ENCODE results near the gene ALPI.

The ALPI gene

GRCh38 chr2:232463701-232464543 lies 8.0 kb downstream of the ALPI start:
- no peak for DNase-seq (ENCODE audit: low spot score)

GRCh38 chr2:232464544-232464885 lies 8.6 kb downstream of the ALPI start:
- DNase-seq (ENCODE audit: low spot score), result no peak

GRCh38 chr2:232465061-232465460 lies 9.1 kb downstream of the ALPI start:
- no peak for DNase-seq (ENCODE audit: low spot score)

DNA sequence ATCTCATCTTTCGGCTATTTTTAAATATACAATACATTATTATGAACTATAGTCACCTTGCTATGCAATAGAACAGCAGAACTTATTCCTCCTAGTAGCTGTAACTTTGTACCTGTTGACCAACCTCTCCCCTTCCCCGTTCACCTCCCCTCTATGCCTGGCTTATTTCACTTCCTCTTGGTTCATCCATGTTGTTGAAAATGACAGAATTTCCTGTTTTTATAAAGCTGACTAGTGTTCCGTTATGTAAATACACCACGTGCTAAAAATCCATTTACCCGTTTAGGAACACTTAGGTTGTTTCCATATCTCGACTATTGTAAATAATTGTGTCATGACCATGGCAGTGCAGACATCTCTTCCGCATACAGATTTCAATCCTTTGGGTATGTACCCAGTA lies 10.3 kb downstream of the ALPI start:
- no peak for DNase-seq (ENCODE audit: low spot score)

DNA sequence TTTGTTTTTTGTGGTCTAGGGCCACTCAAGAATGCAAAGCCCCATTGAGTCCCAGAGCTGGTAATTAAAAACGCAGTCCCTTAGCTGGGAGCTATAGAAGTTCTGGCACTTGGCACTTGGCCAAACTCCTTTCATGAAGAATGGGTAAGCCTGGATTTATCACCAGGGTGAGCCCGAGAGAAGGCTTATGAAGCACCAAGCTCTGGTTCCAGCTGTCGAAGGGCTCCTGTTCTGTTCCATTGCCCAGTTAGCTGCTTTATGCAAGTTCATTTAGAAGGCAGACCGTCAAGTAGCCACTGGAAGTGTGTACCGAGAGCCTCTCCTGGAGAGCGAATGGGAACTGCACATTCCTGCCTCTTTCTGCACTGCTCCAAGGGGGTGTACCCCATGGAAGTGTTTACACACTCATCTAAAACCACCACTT lies 17.5 kb downstream of the ALPI start:
- DNase-seq (ENCODE audit: low spot score), result no peak

- no peak for DNase-seq (ENCODE audit: low spot score)
These were observed 20.1 kb downstream of the ALPI start for GRCh38 chr2:232476045-232476444.

GRCh38 chr2:232476791-232477190 lies 20.8 kb downstream of the ALPI start:
- DNase-seq (ENCODE audit: low spot score), result no peak

- no peak for DNase-seq (ENCODE audit: low spot score)
These were observed 22.0 kb downstream of the ALPI start for GRCh38 chr2:232477751-232478510.

DNA sequence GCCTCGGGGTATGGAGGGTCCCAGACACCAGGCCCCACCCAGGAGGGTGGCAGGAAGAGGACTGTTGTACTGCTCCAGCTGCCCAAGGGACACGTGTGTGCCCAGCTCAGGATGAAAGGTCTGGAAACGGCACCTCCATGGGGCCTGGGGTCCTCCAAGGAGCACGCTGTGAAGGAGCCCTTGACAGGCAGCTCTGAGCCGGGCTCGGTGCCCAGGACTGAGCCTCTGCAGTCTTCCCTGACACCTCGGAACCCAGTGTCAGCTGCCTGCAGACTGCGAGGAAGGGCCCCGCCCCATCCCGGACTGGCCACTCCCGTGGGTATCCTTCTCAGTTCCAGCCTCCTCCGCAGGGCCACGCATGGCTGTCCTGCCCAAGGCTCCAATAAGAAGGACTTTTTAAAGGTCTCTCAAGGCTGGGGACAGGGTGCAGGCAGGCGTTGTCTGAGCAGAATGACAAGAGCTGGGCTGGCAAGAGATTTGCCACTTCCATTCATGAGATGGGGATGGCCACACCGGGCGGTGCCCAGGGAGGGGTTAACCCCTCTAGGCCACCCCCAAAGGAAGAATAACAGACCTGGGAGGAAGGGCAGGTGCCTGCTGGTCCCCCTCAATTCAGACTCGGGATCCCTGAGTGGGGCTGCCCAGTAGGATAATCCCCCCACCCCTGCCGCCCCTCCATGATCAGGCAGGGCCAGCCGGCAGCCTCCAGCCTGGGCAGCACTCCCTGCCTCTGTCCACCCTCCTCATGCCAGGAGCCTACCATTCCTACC lies 22.8 kb downstream of the ALPI start:
- DNase-seq (ENCODE audit: low spot score), result no peak

DNA sequence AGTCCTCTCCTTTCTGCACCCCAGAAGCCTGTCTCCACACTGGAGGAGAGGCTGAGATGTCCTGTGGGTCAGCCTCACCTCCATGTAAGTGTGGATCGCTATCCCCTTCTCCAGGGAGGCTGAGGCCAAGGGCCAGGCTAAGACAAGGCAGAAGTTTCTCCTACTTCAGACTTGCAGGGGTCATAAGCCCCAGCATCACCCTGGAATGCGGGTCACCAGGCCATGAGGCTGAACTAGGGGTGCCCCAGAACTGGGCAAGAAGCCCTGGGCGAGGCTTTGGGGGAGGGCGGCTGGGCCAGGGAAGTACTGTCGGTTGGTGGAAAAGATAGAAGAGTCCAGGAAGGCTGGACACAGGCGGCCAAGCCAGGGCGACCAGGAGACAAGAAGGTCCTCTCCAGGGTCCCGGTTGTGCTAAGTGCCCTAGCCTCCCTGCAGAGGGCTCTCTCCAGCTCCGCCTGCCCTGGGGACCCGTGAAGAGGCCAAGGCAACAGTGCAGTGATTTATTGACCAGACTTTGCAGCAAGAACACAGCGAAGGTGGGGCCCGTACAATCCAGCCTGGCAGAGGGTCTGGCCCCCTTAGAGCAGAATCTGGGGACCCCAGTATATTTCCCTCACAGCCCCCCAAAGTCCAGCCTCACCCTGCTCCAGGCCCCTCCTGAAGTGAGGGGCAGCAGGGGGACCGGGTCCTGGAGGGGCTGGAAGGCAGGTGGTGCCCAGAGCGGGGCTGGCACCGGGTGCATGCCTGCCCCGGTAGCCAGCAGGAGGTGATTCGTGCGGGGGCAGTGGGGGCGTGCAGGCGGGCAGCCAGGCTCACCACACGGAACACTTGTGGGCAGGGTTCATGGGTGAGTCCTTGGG lies 23.6 kb downstream of the ALPI start:
- DNase-seq (ENCODE audit: low spot score), result no peak

DNA sequence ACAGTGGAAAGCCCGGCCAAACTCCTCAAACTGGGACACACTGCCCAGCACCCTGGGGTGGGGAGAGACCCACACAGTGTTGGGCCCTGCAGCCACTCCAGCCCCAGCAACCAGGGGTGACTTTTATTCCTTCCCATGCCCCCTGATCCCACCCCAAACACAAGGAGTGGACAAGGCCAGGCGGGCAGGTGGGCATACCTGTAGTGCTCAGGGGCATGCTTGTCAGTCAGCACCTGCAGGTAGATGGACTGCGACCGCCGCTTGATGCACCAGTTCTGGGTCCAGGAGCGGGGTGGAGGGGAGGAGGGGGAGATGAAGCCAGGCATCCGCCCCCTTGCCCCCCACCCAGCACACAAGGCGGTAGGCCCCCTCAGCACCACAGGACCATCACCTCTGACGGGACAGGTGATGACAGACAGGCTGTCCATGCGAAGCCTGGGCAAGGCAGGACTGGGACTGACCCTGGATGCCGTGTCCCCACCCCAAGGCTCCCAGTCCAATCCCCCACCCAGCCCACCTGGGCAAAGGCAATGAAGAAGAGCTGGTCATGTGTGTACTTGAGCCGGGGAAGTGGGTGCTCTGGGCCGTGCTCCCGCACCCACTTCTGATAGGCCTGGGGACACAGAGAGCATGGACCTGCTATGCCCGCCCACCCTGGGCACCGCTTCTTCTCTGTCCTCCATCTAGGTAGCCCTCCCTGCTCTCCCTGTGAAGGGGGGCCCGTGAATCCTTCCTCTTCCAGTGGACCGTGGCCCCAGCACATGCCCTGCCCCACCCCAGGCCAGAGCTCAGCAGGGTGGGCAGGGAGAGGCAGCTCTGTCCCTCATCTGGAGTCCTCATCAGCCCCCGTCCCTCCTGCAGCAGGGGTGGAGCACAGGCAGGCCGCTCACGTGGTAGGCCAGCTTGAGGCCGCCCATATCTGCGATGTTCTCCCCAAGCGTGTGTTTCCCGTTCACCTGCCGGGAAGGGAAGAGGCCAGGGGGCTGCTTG lies 24.5 kb downstream of the ALPI start:
- no peak for DNase-seq (ENCODE audit: low spot score)

- no peak for DNase-seq (ENCODE audit: low spot score)
These were observed 25.6 kb downstream of the ALPI start for GRCh38 chr2:232481322-232482140.

DNA sequence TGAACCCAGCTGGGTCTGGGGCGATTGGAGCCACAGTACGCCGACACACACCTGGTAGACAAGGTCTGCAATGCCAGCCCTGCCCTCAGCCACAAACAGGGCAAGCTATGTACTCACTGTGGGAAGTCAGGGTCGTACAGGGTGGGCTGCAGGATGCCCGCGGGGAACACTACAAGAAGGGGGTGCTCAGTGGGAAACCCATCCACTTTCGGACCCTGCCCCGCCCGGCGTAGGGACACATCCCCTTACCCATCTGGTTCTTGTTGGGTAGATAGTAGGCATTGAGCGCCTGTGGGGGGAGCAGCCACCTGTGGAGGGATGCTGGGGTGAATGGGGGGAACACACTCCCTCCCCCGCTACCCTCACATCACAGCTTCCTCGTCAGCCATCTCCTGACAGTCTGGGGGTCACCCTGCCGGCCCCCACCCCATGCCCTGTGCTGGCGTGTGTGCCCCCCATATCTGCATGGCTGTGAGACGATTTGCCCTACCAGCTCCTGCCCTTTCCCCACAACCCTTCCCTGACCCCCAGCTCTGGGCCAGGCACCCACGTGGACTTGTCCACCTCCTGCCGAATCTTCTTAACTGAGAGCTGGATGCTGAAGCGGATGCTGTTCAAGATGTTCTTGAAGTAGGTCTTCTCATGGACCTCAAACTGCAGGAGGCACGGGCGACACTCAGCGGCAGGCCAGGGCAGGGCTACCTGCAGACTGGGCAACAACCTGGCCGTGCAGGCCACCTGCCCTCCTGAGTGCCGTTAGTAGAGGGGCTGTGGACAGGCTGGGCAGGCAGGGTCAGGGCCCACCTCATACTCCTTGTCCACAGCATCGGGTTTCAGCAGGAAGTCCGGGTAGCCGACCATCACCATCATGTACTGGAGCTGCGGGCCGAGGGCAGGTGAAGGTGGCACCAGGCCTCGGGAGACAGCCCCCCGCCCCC lies 26.6 kb downstream of the ALPI start:
- DNase-seq (ENCODE audit: low spot score), result no peak

GRCh38 chr2:232483311-232483922 lies 27.5 kb downstream of the ALPI start:
- DNase-seq (ENCODE audit: low spot score), result no peak

DNA sequence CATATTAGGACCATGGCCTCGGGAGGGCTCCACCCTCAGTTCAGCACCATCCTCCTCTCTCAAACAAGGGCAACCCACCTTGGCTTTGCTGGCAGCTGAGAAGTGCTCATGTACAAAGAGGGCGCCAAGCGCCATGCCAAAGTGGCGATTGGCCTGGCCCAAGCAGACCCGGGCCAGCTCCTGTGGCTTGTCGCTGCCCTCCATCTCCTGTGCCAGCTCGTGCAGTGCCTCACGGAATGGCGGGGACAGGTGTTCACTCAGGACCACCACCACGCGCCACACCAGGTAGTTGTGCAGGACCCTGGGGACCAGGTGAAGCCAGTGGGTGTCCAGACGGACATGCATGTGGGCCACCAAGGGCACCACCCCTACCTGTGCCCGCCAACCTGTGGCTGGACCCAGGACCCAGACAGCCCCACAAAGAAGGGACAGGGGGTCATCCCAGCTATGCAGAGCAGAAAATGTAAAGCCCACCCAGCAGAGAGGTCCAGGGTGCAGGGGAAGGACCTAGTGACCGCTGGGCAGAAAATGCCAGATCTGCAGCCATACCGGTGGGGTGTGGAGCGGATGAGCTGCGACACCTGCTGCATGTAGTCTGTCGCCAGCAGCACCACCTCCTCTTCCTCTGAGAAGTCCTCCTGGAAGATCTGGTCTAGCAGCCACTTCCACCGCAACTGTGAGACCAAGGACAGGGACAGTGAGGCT lies 28.1 kb downstream of the ALPI start:
- DNase-seq (ENCODE audit: low spot score), result no peak

- DNase-seq (ENCODE audit: low spot score), result no peak
These were observed 28.8 kb downstream of the ALPI start for GRCh38 chr2:232484628-232485347.

GRCh38 chr2:232485348-232485756 lies 29.4 kb downstream of the ALPI start:
- DNase-seq (ENCODE audit: low spot score), result no peak

All from CD4-positive, alpha-beta T cell treated with Interleukin-6 at 100 ng/mL for 8 hours (primary cell).